Panc1 (cell line): ENCODE measurements around the gene CHDH. TPM values are rescaled to one million over a fixed set of nuclear protein-coding genes. Genes with fewer than 3 reads are reported as not detected.

Experiments used
- ATAC-seq: fragments of 200-7000 bp; cut with Tn5 transposase; 2 replicates; pipeline ENCODE4 v1.9.1; 2020; ENCODE audit warnings: mild to moderate bottlenecking, moderate library complexity
- BruUV-seq: library from RNA; stranded (reverse); fragments of 400-500 nt; replicated peaks from 2 replicates; lab custom pipeline; 2021; lab: Mats Ljungman, UMichigan
- CTCF ChIA-PET: fragments of 300-600 bp; sonication (Branson Sonifier 250); formaldehyde crosslinking; loops from one replicate; lab custom pipeline; 2022; ENCODE audit warnings: antibody characterized with exemption; lab: Charles Lee
- POLR2A ChIA-PET: fragments of 300-600 bp; sonication (Branson Sonifier 250); formaldehyde crosslinking; loops from one replicate; lab custom pipeline; 2022; ENCODE audit warnings: antibody characterized with exemption; lab: Charles Lee
- DNase-seq: peaks from one replicate; pipeline ENCODE4 v3.0.0-alpha.2; 2010; ENCODE audit warnings: low read depth, low spot score
- H3K27ac ChIP-seq: 2 replicates; pipeline ENCODE4 v1.5.1; 2011; ENCODE audit warnings: mild to moderate bottlenecking, low read length, inconsistent platforms
- H3K27me3 ChIP-seq: fragments of 200-500 bp; sonication (Bioruptor generic); 2 replicates; pipeline ENCODE4 v1.6.0; 2014; ENCODE audit warnings: low read length, inconsistent platforms; ENCODE audit not compliant: control insufficient read depth, insufficient read depth
- H3K36me3 ChIP-seq: fragments of 200-500 bp; sonication (Bioruptor generic); 2 replicates; pipeline ENCODE4 v1.5.1; 2014; ENCODE audit warnings: inconsistent platforms, mild to moderate bottlenecking, low read length, moderate library complexity; ENCODE audit not compliant: control insufficient read depth, insufficient read depth
- H3K4me1 ChIP-seq: 2 replicates; pipeline ENCODE4 v1.5.1; 2011; ENCODE audit warnings: inconsistent platforms, mild to moderate bottlenecking, low read length, moderate library complexity; ENCODE audit not compliant: control insufficient read depth, insufficient read depth
- H3K4me3 ChIP-seq, 2 experiments: 2 replicates each; pipeline ENCODE4 v1.5.1; 2011 to 2012; ENCODE audit warnings: low read depth in 2 of 2, low read length in 2 of 2, mild to moderate bottlenecking in 2 of 2, inconsistent platforms in 1 of 2, moderate library complexity in 1 of 2
- H3K9me3 ChIP-seq: fragments of 200-500 bp; sonication (Bioruptor generic); 2 replicates; pipeline ENCODE4 v1.5.1; 2014; ENCODE audit warnings: low read depth, mild to moderate bottlenecking, inconsistent platforms, low read length, moderate library complexity; ENCODE audit not compliant: control insufficient read depth, insufficient read depth
- CTCF ChIP-seq: fragments of 450-650 bp; IDR thresholded peaks from 2 replicates; pipeline ENCODE4 v1.5.1; 2017; ENCODE audit warnings: mild to moderate bottlenecking
- POLR2AphosphoS5 ChIP-seq: IDR thresholded peaks from 2 replicates; pipeline ENCODE4 v1.6.1; 2012; ENCODE audit warnings: mild to moderate bottlenecking, low read depth, low read length, moderate library complexity
- REST ChIP-seq, 2 experiments: IDR thresholded peaks; 2 replicates each; pipeline ENCODE4 v1.6.1; 2011 to 2012; ENCODE audit warnings: low read depth in 2 of 2, control low read depth in 1 of 2, low read length in 1 of 2, mild to moderate bottlenecking in 1 of 2, moderate library complexity in 1 of 2; ENCODE audit not compliant: insufficient read depth in 1 of 2
- SIN3A ChIP-seq: IDR thresholded peaks from 2 replicates; pipeline ENCODE4 v1.6.1; 2012; ENCODE audit warnings: low read depth, mild to moderate bottlenecking, low read length, moderate library complexity, borderline replicate concordance; ENCODE audit not compliant: insufficient read depth
- TCF7L2 ChIP-seq: IDR thresholded peaks from 2 replicates; pipeline ENCODE4 v1.6.1; 2011; ENCODE audit warnings: mild to moderate bottlenecking, low read depth, low read length, inconsistent platforms
- in situ Hi-C: cut with HindIII; loops from 2 replicates; pipeline ENCODE4 v1.10.0; 2016; ENCODE audit warnings: low sequenced_read_pairs, low pct_unique_long_range_greater_than_20kb
- intact Hi-C: fragments of 100-400 bp; cut with micrococcal nuclease; formaldehyde crosslinking; loops from one replicate; pipeline ENCODE4 v1.10.0; 2022; ENCODE audit not compliant: unreplicated experiment
- total RNA-seq: library from RNA; stranded (reverse); gene quantifications from one replicate; pipeline ENCODE4 v1.2.1, GENCODE V29; 2021; ENCODE audit not compliant: unreplicated experiment

Gene CHDH
- total RNA-seq, 1 experiment from 2014 or later: 24.1 TPM

GRCh38 chr3:53880396-53881345, 34.5 kb upstream of the CHDH start:
- Histone ChIP-seq H3K27me3 (no peaks in the 10 kb centered on the region), H3K4me1 (peaks cover 4% of the 10 kb centered on the region; the same call in 1 of the 2 replicates), H3K27ac (peak overlapping the region; percentile 86), H3K36me3 (peaks cover 22% of the 10 kb centered on the region), H3K9me3 (no peaks in the 10 kb centered on the region), H3K4me3 (peak overlapping the region; percentile 81 to 85)
- in situ Hi-C loops: no loop called here
- ChIA-PET POLR2A (no interaction called here), CTCF (no interaction called here)
- DNase-seq (no peak), ATAC-seq (no peak)
- TF ChIP-seq REST (IDR thresholded peaks at IDR 0.05; ENCODE audit: insufficient read depth in 1 of 2, low read depth in 2 of 2, low read length in 1 of 2) (no peak), CTCF (no peak), POLR2AphosphoS5 (no peak), SIN3A (no peak), TCF7L2 (no peak)
- intact Hi-C loops: no loop called here
- no TSS peak for BruUV-seq

GRCh38 chr3:53865732-53866499, 19.7 kb upstream of the CHDH start:
- Histone ChIP-seq H3K27ac (no peak overlapping the region), H3K27me3 (no peaks in the 10 kb centered on the region), H3K4me1 (no peaks in the 10 kb centered on the region), H3K4me3 (no peak overlapping the region), H3K9me3 (no peaks in the 10 kb centered on the region), H3K36me3 (peaks cover 2% of the 10 kb centered on the region; the same call in 1 of the 2 replicates)
- no peak for DNase-seq
- TF ChIP-seq TCF7L2 (no peak), REST (IDR thresholded peaks at IDR 0.05; ENCODE audit: insufficient read depth in 1 of 2, low read depth in 2 of 2, low read length in 1 of 2) (no peak), POLR2AphosphoS5 (no peak), SIN3A (no peak), CTCF (no peak)
- in situ Hi-C loops (no loop called here), intact Hi-C loops (no loop called here)
- BruUV-seq: no TSS peak
- ChIA-PET CTCF (no interaction called here), POLR2A (no interaction called here)
- ATAC-seq: no peak
